Measurements from ENCODE around the gene HOXA13.
A peak's percentile ranks its signal among the peaks of the same experiment; 100 is the strongest.

Gene HOXA13

GRCh38 chr7:27157702-27158431 lies 42.0 kb downstream of the HOXA13 start:
- peak; percentile 19 for DNase-seq

- peak; percentile 23 for DNase-seq
These were observed 42.8 kb downstream of the HOXA13 start for GRCh38 chr7:27156916-27157701.

DNA sequence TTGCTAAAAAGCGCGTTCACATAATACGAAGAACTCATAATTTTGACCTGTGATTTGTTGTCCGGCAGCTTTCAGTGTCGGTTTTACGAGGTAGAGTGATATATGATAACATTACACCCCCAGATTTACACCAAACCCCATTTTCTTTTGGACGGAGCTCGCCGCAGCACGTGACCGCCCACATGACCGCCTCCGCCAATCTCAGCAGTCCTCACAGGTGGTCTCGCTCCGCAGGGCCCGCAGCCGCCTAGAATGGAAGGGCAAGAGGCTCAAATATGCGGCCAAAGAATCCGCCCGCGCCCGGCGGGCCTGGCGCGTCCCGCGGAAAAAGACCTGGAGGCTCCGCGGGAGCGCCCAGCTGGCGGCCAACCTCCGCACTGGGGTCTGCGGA lies 43.4 kb downstream of the HOXA13 start, which contains the start of gene HOXA7:
HOXA7 (minus strand) TSS at position 168 of the 391 bp plus-strand sequence; CDS start at position 38, 130 bp downstream.
- DNase-seq: peak; percentile 94

DNA sequence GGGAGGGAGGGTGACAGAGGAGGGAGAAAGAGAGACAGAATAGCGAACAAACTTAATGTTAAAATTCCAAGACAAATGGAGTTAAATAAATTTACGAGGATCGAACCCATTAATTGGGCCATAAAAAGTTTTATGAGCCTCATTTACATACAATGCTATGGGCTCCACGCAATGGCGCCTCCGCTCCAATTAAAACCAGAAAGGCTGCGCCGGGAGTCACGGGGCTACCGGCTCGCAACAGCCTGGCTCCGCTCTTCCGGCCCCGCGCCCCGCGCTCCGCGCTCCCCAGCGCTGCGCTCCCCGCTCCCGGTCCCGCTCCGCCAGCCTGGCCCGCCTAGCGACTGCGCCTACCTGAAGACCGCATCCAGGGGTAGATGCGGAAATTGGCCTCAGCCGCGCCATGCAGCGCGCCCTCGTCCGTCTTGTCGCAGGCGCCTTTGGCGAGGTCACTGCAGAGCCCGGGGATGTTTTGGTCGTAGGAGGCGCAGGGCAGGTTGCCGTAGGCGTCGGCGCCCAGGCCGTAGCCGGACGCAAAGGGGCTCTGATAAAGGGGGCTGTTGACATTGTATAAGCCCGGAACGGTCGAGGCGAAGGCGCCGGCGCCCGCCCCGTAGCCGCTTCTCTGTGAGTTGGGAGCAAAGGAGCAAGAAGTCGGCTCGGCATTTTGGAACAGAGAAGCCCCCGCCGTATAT lies 43.9 kb downstream of the HOXA13 start:
- no peak for DNase-seq

- DNase-seq: peak; percentile 51
These were observed 44.7 kb downstream of the HOXA13 start for GRCh38 chr7:27154901-27155815.

- DNase-seq: peak; percentile 29
These were observed 45.5 kb downstream of the HOXA13 start for GRCh38 chr7:27154369-27154768.

DNA sequence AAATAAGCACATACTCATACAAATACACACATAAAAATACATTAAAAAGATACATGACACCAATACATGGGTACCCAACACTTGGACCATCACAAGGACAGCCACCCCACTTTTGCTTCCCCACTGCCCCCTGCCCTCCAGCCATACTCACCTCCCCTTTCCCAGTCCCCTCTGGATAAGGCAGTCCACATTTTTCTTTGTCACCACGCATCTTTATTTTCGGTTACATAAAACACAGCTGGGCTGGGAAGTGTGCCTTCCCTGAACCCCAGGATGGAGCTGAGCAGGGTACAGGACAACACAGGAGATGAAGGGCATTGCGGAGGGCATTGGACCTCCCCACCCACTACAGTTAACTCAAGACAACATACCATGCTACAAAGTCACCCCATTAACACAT lies 46.4 kb downstream of the HOXA13 start:
- peak; percentile 25 for DNase-seq

GRCh38 chr7:27152816-27153442 lies 47.0 kb downstream of the HOXA13 start:
- DNase-seq: no peak

GRCh38 chr7:27151931-27152815 lies 47.7 kb downstream of the HOXA13 start, which contains the start of gene HOXA3:
Gene HOXA3 (minus strand): TSS chr7:27152583. CDS start chr7:27110640, 41,943 bp downstream.
- DNase-seq: peak; percentile 85

- DNase-seq: no peak
These were observed 48.5 kb downstream of the HOXA13 start for GRCh38 chr7:27151341-27151930.

DNA sequence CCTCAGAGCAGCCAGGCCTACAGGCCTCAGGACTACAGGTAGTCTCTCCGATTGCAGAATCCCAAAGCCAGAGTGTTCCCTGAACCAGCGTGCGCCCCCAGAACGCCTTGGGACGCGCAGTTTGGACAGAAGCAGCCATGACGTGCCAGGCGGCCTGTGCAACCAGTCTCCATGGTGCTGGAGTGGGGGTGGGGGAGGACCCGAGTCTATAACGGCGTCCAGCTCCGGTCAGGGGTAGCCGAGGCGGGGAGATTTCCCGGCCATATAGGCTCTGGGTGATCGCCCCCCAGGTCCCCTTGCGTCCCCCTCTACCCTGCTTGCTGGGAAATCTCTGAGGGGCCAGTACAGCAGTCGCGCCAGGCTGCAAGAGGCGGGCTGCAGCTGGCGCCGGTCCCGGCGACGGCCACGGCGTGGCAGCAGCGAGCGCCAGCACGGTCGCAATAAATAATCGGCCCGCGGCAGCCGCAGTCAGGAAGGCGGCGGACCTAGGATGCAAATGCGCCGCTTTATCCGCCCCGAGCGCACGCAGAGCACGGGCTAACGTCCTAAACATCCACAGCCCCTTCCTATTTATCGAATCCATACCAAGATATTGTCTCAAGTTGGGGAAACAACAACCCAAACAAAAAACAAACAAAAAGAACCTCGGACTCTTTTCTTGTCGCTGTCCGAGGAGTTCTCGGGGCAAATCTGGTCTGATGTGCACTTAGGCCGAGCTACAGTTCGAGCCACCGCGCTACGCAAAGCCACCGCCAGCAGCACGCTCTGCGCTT lies 49.1 kb downstream of the HOXA13 start:
- DNase-seq: peak; percentile 89

DNA sequence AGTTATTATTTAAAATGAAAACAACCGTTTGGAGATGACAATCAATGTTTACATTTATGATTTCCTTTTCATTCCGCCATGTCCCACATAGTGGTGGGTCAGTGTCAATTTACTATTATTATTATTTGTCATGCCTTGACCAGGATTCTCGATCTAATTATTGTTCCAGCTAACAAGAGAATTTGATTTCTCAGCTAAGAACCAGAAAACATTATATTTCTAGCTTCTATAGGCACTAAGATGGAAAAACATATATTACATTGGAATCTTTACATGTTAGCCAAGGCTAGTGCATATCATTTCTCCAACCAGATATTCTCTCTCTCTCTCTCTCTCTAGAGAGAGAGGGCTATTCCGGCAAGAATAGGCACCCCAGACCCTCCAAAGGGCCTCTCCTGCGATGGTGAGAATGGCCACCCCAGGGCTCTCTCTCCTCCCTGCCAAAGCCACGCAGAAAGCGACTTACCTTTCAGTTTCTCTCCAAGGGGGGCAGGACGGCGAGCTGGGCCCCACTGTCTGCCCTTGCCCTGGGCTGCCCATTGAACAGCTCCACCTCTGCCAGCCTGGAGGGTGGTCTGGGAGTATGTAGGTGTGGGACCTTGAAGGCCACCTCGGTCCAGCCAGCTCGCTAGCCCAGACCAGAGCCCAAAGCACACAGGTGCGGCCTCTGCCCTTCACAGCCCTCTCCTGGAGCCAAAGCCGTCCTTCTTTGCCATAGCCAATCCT lies 49.9 kb downstream of the HOXA13 start:
- DNase-seq: no peak

- DNase-seq: peak; percentile 59
These were observed 50.9 kb downstream of the HOXA13 start for GRCh38 chr7:27148756-27149641.

DNA sequence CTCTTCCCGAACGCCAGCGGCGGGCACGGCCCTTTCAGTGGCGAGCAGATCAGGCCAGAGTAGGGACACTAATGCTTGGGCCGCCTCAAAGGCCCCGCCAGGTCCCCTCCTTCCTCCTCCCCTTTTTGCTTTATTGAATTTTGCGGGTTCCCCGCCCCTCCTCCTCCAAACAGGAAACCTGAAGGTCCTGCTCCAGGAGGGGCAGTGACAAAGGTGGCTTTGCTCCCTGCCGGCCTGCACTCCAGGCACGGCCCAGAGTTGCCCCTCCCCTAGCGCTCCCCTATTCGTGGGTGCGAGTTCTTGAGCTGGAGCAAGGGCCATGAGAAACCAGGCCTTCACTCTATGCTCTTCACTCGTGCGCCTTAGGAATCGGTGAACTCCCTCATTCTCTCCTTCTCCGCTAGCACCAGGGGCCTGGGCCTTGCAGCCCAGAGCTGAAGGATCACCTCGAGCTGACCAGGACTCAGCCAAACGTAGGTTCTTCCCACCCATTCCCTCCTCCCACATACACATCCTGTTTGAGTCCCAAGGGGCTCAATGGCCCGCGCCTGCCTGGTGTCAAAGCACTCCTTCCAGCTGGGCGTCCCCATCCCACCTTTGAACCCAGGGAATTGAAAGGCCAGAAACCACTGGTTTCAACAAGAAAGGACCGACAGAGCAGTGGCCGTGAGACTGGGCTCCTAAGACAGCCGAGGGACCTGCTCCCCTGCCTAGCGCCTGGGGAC lies 51.7 kb downstream of the HOXA13 start:
- no peak for DNase-seq

- peak; percentile 76 for DNase-seq
These were observed 52.5 kb downstream of the HOXA13 start, which contains the start of gene HOXA6 for GRCh38 chr7:27147199-27148030. Gene HOXA6 (minus strand): TSS chr7:27147774. CDS start chr7:27147749, 25 bp downstream.

Measured in left hindlimb (tissue), 1 donor.